Skeletal muscle satellite cell (primary cell): Measurements from ENCODE around the gene GDF10.

Experiments used
- H3K27me3 ChIP-seq: 2 replicates; pipeline ENCODE4 v1.7.0; 2013; ENCODE audit warnings: low read length; ENCODE audit not compliant: control insufficient read depth, insufficient read depth
- H3K36me3 ChIP-seq: 2 replicates; pipeline ENCODE4 v1.7.0; 2013; ENCODE audit warnings: mild to moderate bottlenecking, control low read depth, low read length; ENCODE audit not compliant: insufficient read depth
- H3K4me1 ChIP-seq: 2 replicates; pipeline ENCODE4 v1.7.0; 2013; ENCODE audit warnings: low read length; ENCODE audit not compliant: control insufficient read depth, insufficient read depth
- H3K4me2 ChIP-seq: 2 replicates; pipeline ENCODE4 v1.7.0; 2013; ENCODE audit warnings: mild to moderate bottlenecking, low read length
- H3K4me3 ChIP-seq: 2 replicates; pipeline ENCODE4 v1.7.0; 2013; ENCODE audit warnings: low read length
- H3K9ac ChIP-seq: 2 replicates; pipeline ENCODE4 v1.7.0; 2013; ENCODE audit warnings: mild to moderate bottlenecking, low read depth, low read length, moderate library complexity
- H3K9me3 ChIP-seq: replicated peaks from 2 replicates; pipeline ENCODE4 v1.7.0; 2013; ENCODE audit warnings: mild to moderate bottlenecking, control low read depth, low read length

Gene GDF10

GRCh38 chr10:47330366-47330765, 30.4 kb downstream of the GDF10 start:
- Histone ChIP-seq H3K9ac (no peak overlapping the region), H3K36me3 (no peaks in the 10 kb centered on the region), H3K9me3 (no peaks in the 10 kb centered on the region), H3K4me3 (no peak overlapping the region), H3K27me3 (peaks cover 24% of the 10 kb centered on the region), H3K4me2 (no peak overlapping the region), H3K4me1 (no peaks in the 10 kb centered on the region)

- Histone ChIP-seq H3K4me1 (no peaks in the 10 kb centered on the region), H3K9ac (no peak overlapping the region), H3K27me3 (peaks cover 28% of the 10 kb centered on the region), H3K9me3 (no peaks in the 10 kb centered on the region), H3K4me2 (no peak overlapping the region), H3K4me3 (no peak overlapping the region), H3K36me3 (no peaks in the 10 kb centered on the region)
Measured at GRCh38 chr10:47330804-47331203, 30.8 kb downstream of the GDF10 start.

- H3K4me2 ChIP-seq, result no peak overlapping the region
- no peaks in the 10 kb centered on the region for H3K36me3 ChIP-seq
- peaks cover 35% of the 10 kb centered on the region for H3K27me3 ChIP-seq
- H3K9me3 ChIP-seq, result no peaks in the 10 kb centered on the region
- H3K4me1 ChIP-seq, result no peaks in the 10 kb centered on the region
- no peak overlapping the region for H3K9ac ChIP-seq
- H3K4me3 ChIP-seq, result no peak overlapping the region
Measured at GRCh38 chr10:47331491-47331890, 31.5 kb downstream of the GDF10 start.

- Histone ChIP-seq H3K4me2 (no peak overlapping the region), H3K27me3 (peaks cover 38% of the 10 kb centered on the region), H3K9me3 (no peaks in the 10 kb centered on the region), H3K4me3 (no peak overlapping the region), H3K36me3 (no peaks in the 10 kb centered on the region), H3K9ac (no peak overlapping the region), H3K4me1 (no peaks in the 10 kb centered on the region)
Measured at GRCh38 chr10:47331954-47332353, 32.0 kb downstream of the GDF10 start.

- no peaks in the 10 kb centered on the region for H3K9me3 ChIP-seq
- H3K9ac ChIP-seq, result no peak overlapping the region
- no peak overlapping the region for H3K4me3 ChIP-seq
- H3K36me3 ChIP-seq, result no peaks in the 10 kb centered on the region
- H3K27me3 ChIP-seq, result peaks cover 42% of the 10 kb centered on the region
- H3K4me2 ChIP-seq, result no peak overlapping the region
- no peaks in the 10 kb centered on the region for H3K4me1 ChIP-seq
Measured at GRCh38 chr10:47332371-47332770, 32.4 kb downstream of the GDF10 start.

- H3K36me3 ChIP-seq, result no peaks in the 10 kb centered on the region
- no peak overlapping the region for H3K9ac ChIP-seq
Measured at GRCh38 chr10:47332946-47333345, 32.9 kb downstream of the GDF10 start.

GRCh38 chr10:47333532-47333931, 33.5 kb downstream of the GDF10 start:
- no peak overlapping the region for H3K4me2 ChIP-seq
- H3K4me3 ChIP-seq, result no peak overlapping the region
- no peaks in the 10 kb centered on the region for H3K9me3 ChIP-seq
- H3K36me3 ChIP-seq, result no peaks in the 10 kb centered on the region
- H3K4me1 ChIP-seq, result no peaks in the 10 kb centered on the region
- no peak overlapping the region for H3K9ac ChIP-seq
- peaks cover 45% of the 10 kb centered on the region for H3K27me3 ChIP-seq

More at GRCh38 chr10:47332946-47333345, 32.9 kb downstream of the GDF10 start:
- no peak overlapping the region for H3K4me2 ChIP-seq
- H3K27me3 ChIP-seq, result peaks cover 45% of the 10 kb centered on the region
- no peaks in the 10 kb centered on the region for H3K4me1 ChIP-seq
- H3K9me3 ChIP-seq, result no peaks in the 10 kb centered on the region
- no peak overlapping the region for H3K4me3 ChIP-seq

- H3K9me3 ChIP-seq, result no peaks in the 10 kb centered on the region
- H3K4me2 ChIP-seq, result no peak overlapping the region
- no peaks in the 10 kb centered on the region for H3K4me1 ChIP-seq
- H3K36me3 ChIP-seq, result no peaks in the 10 kb centered on the region
- no peak overlapping the region for H3K4me3 ChIP-seq
- peaks cover 53% of the 10 kb centered on the region for H3K27me3 ChIP-seq
- H3K9ac ChIP-seq, result no peak overlapping the region
Measured at GRCh38 chr10:47334466-47335295, 34.7 kb downstream of the GDF10 start.

GRCh38 chr10:47335906-47336305, 35.9 kb downstream of the GDF10 start:
- Histone ChIP-seq H3K36me3 (no peaks in the 10 kb centered on the region), H3K9me3 (no peaks in the 10 kb centered on the region), H3K4me3 (no peak overlapping the region), H3K27me3 (peaks cover 53% of the 10 kb centered on the region), H3K4me2 (no peak overlapping the region), H3K9ac (no peak overlapping the region), H3K4me1 (no peaks in the 10 kb centered on the region)

GRCh38 chr10:47336387-47337134, 36.6 kb downstream of the GDF10 start:
- Histone ChIP-seq H3K9ac (no peak overlapping the region), H3K4me2 (no peak overlapping the region), H3K27me3 (peaks cover 53% of the 10 kb centered on the region), H3K36me3 (no peaks in the 10 kb centered on the region), H3K9me3 (no peaks in the 10 kb centered on the region), H3K4me3 (no peak overlapping the region), H3K4me1 (no peaks in the 10 kb centered on the region)

GRCh38 chr10:47337310-47337709, 37.3 kb downstream of the GDF10 start:
- Histone ChIP-seq H3K27me3 (peaks cover 57% of the 10 kb centered on the region), H3K4me2 (no peak overlapping the region), H3K4me3 (no peak overlapping the region), H3K9ac (no peak overlapping the region), H3K9me3 (no peaks in the 10 kb centered on the region), H3K4me1 (no peaks in the 10 kb centered on the region), H3K36me3 (no peaks in the 10 kb centered on the region)
